22Rv1 (cell line): ENCODE data around the gene CIB2.

Source experiments
- ZFX ChIP-seq: fragments of 450-650 bp; IDR thresholded peaks from 2 replicates; pipeline ENCODE4 v1.6.1; 2017; ENCODE audit warnings: antibody characterized with exemption, borderline replicate concordance
- TF ChIP-seq, protein P1 (sequence below): fragments of 450-650 bp; IDR thresholded peaks from 2 replicates; pipeline ENCODE4 v1.5.1; 2017; ENCODE audit warnings: mild to moderate bottlenecking

DNA sequence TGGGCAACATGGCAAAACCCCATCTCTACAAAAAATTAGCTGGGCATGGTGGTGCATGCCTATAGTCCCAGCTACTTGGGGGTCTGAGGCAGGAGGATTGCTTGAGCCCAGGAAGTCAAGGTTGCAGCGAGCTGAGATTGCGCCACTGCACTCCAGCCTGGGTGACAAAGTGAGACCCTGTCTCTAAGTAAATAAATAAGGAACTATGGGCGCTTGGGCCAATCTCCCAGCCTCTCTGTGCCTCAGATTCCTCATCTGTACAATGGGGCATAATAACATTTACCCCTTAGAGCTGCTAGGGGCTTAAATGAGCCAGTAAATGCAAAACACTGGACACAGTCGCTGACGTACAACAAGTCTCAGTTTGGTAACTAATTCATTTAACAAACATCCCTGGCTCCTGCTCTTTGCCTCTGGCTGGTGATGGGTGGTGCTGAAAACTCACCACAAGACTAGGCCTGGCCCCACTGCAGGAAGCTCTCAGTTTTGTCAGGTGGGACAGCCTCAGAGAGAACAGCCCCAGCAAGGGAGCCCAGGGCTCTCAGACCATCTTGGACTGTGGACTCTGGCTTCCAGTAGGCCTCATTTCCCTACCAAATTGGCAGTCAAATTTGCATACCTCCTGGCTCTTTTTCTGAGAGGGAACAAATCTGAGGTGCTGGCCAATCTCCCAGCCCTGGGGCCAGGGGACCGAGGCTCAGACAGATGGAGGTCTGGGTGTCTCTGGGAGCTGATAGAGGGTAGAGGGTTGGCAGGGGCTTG, 47.4 kb downstream of the CIB2 start:
- TF ChIP-seq, protein P1, sequence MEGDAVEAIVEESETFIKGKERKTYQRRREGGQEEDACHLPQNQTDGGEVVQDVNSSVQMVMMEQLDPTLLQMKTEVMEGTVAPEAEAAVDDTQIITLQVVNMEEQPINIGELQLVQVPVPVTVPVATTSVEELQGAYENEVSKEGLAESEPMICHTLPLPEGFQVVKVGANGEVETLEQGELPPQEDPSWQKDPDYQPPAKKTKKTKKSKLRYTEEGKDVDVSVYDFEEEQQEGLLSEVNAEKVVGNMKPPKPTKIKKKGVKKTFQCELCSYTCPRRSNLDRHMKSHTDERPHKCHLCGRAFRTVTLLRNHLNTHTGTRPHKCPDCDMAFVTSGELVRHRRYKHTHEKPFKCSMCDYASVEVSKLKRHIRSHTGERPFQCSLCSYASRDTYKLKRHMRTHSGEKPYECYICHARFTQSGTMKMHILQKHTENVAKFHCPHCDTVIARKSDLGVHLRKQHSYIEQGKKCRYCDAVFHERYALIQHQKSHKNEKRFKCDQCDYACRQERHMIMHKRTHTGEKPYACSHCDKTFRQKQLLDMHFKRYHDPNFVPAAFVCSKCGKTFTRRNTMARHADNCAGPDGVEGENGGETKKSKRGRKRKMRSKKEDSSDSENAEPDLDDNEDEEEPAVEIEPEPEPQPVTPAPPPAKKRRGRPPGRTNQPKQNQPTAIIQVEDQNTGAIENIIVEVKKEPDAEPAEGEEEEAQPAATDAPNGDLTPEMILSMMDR: no peak
- no peak for TF ChIP-seq ZFX
